HepG2 (cell line): Measurements from ENCODE around the gene DCDC2C.

Experiments used
- NFRKB ChIP-seq: fragments of 450-650 bp; IDR thresholded peaks from 2 replicates; pipeline ENCODE4 v1.6.1; 2017
- RNF2 ChIP-seq: fragments of 450-650 bp; conservative IDR thresholded peaks from 2 replicates; pipeline ENCODE4 v1.6.1; 2016; ENCODE audit warnings: low read depth
- TF ChIP-seq, protein P1 (sequence below): sonication (generic); formaldehyde crosslinking; IDR thresholded peaks from 2 replicates; pipeline ENCODE4 v1.5.0; 2020; ENCODE audit warnings: mild to moderate bottlenecking, missing genetic modification reagents, moderate library complexity
- TF ChIP-seq, protein P2 (sequence below): IDR thresholded peaks from 2 replicates; pipeline ENCODE4 v1.6.1; 2016; ENCODE audit warnings: control low read depth
- TF ChIP-seq, protein P3 (sequence below): sonication (generic); formaldehyde crosslinking; IDR thresholded peaks from 2 replicates; pipeline ENCODE4 v1.4.0; 2020; ENCODE audit warnings: mild to moderate bottlenecking, missing genetic modification reagents
- TF ChIP-seq, protein P4 (sequence below): IDR thresholded peaks from 2 replicates; pipeline ENCODE4 v1.6.1; 2012; ENCODE audit warnings: inconsistent platforms

DNA sequence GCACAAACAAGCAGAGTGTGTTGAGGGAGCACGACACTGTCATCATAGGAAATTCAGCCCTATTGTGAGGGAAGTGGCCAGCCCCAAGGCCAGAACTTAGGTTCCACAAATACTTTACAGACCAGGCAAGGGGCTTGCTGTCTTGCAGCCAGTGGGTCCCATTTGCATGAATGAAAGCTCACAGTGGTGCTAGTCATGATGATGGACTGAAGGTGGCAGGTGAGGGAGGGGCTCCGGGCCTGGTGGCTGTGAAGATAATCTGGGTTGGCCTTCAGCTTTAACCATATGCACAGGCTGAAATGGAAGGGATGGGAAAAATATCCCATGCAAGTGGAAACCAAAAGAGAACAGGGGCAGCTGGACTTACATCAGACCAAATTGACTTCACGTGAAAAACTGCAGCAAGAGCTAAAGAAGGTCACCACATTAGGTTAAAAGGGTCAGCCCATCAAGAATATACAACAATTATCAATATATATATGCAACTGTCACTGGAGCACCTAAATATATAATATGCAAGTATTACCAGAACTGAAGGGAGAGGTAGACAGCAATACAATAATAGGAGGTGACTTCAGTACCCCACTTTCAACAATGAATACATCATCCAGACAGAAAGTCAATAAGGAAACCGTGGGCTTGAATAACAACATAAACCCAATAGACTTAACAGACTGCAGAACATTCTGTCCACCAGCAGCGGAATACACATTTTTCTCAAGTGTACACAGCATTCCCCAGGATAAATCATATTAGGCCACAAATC is 39.6 kb downstream of the DCDC2C start:
- TF ChIP-seq RNF2 (no peak), NFRKB (no peak)
- TF ChIP-seq, protein P1, sequence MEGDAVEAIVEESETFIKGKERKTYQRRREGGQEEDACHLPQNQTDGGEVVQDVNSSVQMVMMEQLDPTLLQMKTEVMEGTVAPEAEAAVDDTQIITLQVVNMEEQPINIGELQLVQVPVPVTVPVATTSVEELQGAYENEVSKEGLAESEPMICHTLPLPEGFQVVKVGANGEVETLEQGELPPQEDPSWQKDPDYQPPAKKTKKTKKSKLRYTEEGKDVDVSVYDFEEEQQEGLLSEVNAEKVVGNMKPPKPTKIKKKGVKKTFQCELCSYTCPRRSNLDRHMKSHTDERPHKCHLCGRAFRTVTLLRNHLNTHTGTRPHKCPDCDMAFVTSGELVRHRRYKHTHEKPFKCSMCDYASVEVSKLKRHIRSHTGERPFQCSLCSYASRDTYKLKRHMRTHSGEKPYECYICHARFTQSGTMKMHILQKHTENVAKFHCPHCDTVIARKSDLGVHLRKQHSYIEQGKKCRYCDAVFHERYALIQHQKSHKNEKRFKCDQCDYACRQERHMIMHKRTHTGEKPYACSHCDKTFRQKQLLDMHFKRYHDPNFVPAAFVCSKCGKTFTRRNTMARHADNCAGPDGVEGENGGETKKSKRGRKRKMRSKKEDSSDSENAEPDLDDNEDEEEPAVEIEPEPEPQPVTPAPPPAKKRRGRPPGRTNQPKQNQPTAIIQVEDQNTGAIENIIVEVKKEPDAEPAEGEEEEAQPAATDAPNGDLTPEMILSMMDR (CRISPR knock-in tag) = no peak
- TF ChIP-seq, protein P2, sequence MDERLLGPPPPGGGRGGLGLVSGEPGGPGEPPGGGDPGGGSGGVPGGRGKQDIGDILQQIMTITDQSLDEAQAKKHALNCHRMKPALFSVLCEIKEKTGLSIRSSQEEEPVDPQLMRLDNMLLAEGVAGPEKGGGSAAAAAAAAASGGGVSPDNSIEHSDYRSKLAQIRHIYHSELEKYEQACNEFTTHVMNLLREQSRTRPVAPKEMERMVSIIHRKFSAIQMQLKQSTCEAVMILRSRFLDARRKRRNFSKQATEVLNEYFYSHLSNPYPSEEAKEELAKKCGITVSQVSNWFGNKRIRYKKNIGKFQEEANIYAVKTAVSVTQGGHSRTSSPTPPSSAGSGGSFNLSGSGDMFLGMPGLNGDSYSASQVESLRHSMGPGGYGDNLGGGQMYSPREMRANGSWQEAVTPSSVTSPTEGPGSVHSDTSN (CRISPR knock-in tag) = no peak
- TF ChIP-seq, protein P3, sequence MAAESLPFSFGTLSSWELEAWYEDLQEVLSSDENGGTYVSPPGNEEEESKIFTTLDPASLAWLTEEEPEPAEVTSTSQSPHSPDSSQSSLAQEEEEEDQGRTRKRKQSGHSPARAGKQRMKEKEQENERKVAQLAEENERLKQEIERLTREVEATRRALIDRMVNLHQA = no peak
- TF ChIP-seq, protein P4, sequence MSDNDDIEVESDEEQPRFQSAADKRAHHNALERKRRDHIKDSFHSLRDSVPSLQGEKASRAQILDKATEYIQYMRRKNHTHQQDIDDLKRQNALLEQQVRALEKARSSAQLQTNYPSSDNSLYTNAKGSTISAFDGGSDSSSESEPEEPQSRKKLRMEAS = no peak
